ENCODE measurements around the gene NOP9. TPM values are rescaled to one million over a fixed set of nuclear protein-coding genes. Genes with fewer than 3 reads are reported as not detected.

The NOP9 gene
- total RNA-seq, 1 experiment from 2014 or later = 39.4 TPM

DNA sequence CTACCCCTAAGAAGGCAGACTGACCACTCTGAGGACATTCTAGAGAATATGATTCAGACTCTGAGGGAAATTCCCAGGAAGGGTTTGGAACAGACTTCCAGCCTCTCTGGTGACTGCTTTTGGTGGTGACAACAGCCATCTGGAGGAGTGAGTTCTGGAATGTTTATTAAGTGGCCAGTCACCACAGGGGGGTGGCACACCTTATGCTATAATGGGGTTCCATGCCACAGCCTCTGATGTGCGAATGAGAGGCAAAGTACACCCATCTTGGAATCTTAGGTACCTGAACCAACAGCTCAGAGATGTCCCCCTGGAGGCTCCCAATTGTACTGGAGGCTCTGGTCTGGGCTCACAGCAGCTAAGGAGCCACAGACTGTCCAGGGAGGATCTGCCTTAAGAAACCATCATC is 47.8 kb upstream of the NOP9 start:
- no peaks in the 10 kb centered on the region for H3K27me3 ChIP-seq (ENCODE audit: insufficient read depth, low read length)
- DNase-seq (ENCODE audit: low read depth, low spot score) = no peak
- peak; percentile 58; the same call in 1 of the 2 replicates for ATAC-seq
- ChIA-PET RAD21 (ENCODE audit: low non-redundant PET in 1 of 2, low total read pairs in 2 of 2, uncharacterized antibody in 2 of 2, unreplicated experiment in 2 of 2) (no interaction called here), POLR2A (interaction anchor here (1.0 to 1.7 kb wide), 2 partner anchors 10 to 20 kb away, joined by 3 to 7 read pairs; partner anchors contain the start of genes RABGGTA and TINF2), CTCF (interaction anchor here (1.7 kb wide), 1 partner anchor 9 kb away, joined by 9 read pairs; the partner anchor contains the start of gene TINF2)
- no peak overlapping the region for H3K27ac ChIP-seq (ENCODE audit: low read depth, low read length)
- intact Hi-C loops (cut with micrococcal nuclease) = no loop called here
- BruUV-seq (replicated peaks) = no TSS peak
- TF ChIP-seq EZH2 (IDR thresholded peaks at IDR 0.05) = no peak
- TF ChIP-seq, protein P1, sequence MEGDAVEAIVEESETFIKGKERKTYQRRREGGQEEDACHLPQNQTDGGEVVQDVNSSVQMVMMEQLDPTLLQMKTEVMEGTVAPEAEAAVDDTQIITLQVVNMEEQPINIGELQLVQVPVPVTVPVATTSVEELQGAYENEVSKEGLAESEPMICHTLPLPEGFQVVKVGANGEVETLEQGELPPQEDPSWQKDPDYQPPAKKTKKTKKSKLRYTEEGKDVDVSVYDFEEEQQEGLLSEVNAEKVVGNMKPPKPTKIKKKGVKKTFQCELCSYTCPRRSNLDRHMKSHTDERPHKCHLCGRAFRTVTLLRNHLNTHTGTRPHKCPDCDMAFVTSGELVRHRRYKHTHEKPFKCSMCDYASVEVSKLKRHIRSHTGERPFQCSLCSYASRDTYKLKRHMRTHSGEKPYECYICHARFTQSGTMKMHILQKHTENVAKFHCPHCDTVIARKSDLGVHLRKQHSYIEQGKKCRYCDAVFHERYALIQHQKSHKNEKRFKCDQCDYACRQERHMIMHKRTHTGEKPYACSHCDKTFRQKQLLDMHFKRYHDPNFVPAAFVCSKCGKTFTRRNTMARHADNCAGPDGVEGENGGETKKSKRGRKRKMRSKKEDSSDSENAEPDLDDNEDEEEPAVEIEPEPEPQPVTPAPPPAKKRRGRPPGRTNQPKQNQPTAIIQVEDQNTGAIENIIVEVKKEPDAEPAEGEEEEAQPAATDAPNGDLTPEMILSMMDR (IDR thresholded peaks at IDR 0.05 in 2 of 3, conservative IDR thresholded peaks at IDR 0.05 in 1 of 3; ENCODE audit: borderline replicate concordance in 1 of 3, insufficient read depth in 1 of 3, low read depth in 2 of 3, low read length in 2 of 3) = peak in 1 of 3 experiments; percentile 27; a peak in 1 of 6 replicates
- TF ChIP-seq RAD21 (IDR thresholded peaks at IDR 0.05; ENCODE audit: low read depth) = no peak
- TF ChIP-seq CBX3 (IDR thresholded peaks at IDR 0.05; ENCODE audit: low read depth) = no peak
- H3K9me2 ChIP-seq (ENCODE audit: insufficient read depth) = no peaks in the 10 kb centered on the region
- H4K20me1 ChIP-seq (ENCODE audit: insufficient read depth) = no peaks in the 10 kb centered on the region
- H3K4me3 ChIP-seq (replicated peaks in 1 of 2; ENCODE audit: low read depth in 1 of 2, low read length in 2 of 2) = no peak overlapping the region
- H3K9ac ChIP-seq (ENCODE audit: low read length) = no peak overlapping the region
- H3K4me1 ChIP-seq (ENCODE audit: control insufficient read depth in 1 of 2, insufficient read depth in 2 of 2, low read length in 2 of 2) = peaks cover 0 to 5% of the 10 kb centered on the region in 2 experiments; a peak in 1 of 4 replicates
- no peaks in the 10 kb centered on the region for H3K9me3 ChIP-seq (ENCODE audit: control insufficient read depth in 1 of 2, insufficient read depth in 1 of 2, low read depth in 1 of 2, low read length in 2 of 2)
- no peak overlapping the region for H2AFZ ChIP-seq (ENCODE audit: low read depth, low read length, poor library complexity, severe bottlenecking)
- H3K79me2 ChIP-seq (ENCODE audit: insufficient read depth, low read length) = no peaks in the 10 kb centered on the region
- H3K36me3 ChIP-seq (ENCODE audit: control insufficient read depth in 1 of 2, insufficient read depth in 2 of 2, low read length in 2 of 2) = no peaks in the 10 kb centered on the region; a peak in 1 of 4 replicates
- no peak overlapping the region for H3K4me2 ChIP-seq (ENCODE audit: low read length)

DNA sequence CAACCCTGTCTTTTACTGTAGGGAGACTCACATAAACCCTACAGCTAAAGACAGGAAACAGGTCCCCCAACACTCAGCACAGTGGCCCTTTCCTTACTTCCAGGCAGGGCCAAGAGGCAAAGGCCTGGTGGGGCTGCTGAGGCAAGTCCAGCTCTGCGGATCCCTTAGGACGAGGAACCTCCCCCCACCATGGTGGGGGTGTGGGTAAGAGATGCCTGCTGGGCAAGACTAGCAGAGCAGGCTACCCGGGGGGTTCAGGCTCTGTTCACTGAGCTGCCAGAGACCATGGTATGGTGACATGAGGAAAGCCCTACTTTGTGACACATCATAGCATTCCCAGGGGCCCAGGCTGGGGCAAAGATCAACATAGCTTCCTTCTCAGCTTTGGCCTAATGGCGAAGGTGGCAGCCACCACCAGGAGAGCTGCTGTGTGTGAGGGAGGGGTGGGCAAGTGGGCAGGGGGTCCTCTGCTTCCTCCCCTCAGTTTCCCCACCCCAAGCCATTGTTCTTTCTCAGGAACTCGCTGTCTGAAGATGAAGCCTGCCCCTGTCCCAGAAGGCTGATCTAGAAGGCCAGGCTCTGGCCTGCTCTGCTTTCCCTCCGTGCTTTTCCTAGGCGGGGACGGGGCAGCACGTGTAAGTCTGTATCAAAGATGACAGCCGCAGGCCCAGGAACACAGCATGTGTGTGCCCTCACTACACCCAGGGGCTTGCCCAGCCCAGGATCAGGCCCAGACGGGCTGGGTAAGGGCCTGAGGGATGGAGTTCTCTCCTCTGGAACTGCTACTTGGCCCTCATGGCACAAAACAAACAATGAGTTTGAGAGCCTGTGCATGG is 47.1 kb upstream of the NOP9 start:
- H3K9ac ChIP-seq (ENCODE audit: low read length) = no peak overlapping the region
- H3K36me3 ChIP-seq (ENCODE audit: control insufficient read depth in 1 of 2, insufficient read depth in 2 of 2, low read length in 2 of 2) = no peaks in the 10 kb centered on the region; a peak in 1 of 4 replicates
- ATAC-seq = no peak
- CTCF ChIA-PET = interaction anchor here (1.7 kb wide), 1 partner anchor 10 kb away, joined by 9 read pairs; the partner anchor contains the start of gene TINF2
- no peak overlapping the region for H3K27ac ChIP-seq (ENCODE audit: low read depth, low read length)
- H2AFZ ChIP-seq (ENCODE audit: low read depth, low read length, poor library complexity, severe bottlenecking) = no peak overlapping the region
- no TSS peak for BruUV-seq (replicated peaks)
- H3K4me1 ChIP-seq (ENCODE audit: control insufficient read depth in 1 of 2, insufficient read depth in 2 of 2, low read length in 2 of 2) = peaks cover 0 to 5% of the 10 kb centered on the region in 2 experiments; a peak in 1 of 4 replicates
- no peak for DNase-seq (ENCODE audit: low read depth, low spot score)
- H3K9me3 ChIP-seq (ENCODE audit: control insufficient read depth in 1 of 2, insufficient read depth in 1 of 2, low read depth in 1 of 2, low read length in 2 of 2) = no peaks in the 10 kb centered on the region
- no peaks in the 10 kb centered on the region for H3K9me2 ChIP-seq (ENCODE audit: insufficient read depth)
- intact Hi-C loops (cut with micrococcal nuclease) = no loop called here
- RAD21 ChIA-PET (ENCODE audit: low non-redundant PET in 1 of 2, low total read pairs in 2 of 2, uncharacterized antibody in 2 of 2, unreplicated experiment in 2 of 2) = no interaction called here
- H3K79me2 ChIP-seq (ENCODE audit: insufficient read depth, low read length) = no peaks in the 10 kb centered on the region
- POLR2A ChIA-PET = interaction anchor here (1.0 kb wide), 1 partner anchor 19 kb away, joined by 3 read pairs; the partner anchor contains the start of gene RABGGTA
- H3K4me2 ChIP-seq (ENCODE audit: low read length) = no peak overlapping the region
- no peaks in the 10 kb centered on the region for H3K27me3 ChIP-seq (ENCODE audit: insufficient read depth, low read length)
- no peak overlapping the region for H3K4me3 ChIP-seq (replicated peaks in 1 of 2; ENCODE audit: low read depth in 1 of 2, low read length in 2 of 2)
- H4K20me1 ChIP-seq (ENCODE audit: insufficient read depth) = no peaks in the 10 kb centered on the region
- TF ChIP-seq TCF7L2 (IDR thresholded peaks at IDR 0.05; ENCODE audit: borderline replicate concordance, extremely low read depth, insufficient read depth, insufficient read length) (no peak), ZNF274 (IDR thresholded peaks at IDR 0.05; ENCODE audit: low read depth, low read length) (no peak), CEBPB (IDR thresholded peaks at IDR 0.05; ENCODE audit: low read depth) (no peak), FOSL1 (IDR thresholded peaks at IDR 0.05; ENCODE audit: low read depth) (no peak), EZH2 (IDR thresholded peaks at IDR 0.05) (no peak), YY1 (IDR thresholded peaks at IDR 0.05; ENCODE audit: extremely low read depth, insufficient replicate concordance, low read depth, low read length) (no peak), JUND (IDR thresholded peaks at IDR 0.05) (no peak), CBX3 (IDR thresholded peaks at IDR 0.05; ENCODE audit: low read depth) (no peak), ZFX (IDR thresholded peaks at IDR 0.05) (no peak)
- TF ChIP-seq, protein P2, sequence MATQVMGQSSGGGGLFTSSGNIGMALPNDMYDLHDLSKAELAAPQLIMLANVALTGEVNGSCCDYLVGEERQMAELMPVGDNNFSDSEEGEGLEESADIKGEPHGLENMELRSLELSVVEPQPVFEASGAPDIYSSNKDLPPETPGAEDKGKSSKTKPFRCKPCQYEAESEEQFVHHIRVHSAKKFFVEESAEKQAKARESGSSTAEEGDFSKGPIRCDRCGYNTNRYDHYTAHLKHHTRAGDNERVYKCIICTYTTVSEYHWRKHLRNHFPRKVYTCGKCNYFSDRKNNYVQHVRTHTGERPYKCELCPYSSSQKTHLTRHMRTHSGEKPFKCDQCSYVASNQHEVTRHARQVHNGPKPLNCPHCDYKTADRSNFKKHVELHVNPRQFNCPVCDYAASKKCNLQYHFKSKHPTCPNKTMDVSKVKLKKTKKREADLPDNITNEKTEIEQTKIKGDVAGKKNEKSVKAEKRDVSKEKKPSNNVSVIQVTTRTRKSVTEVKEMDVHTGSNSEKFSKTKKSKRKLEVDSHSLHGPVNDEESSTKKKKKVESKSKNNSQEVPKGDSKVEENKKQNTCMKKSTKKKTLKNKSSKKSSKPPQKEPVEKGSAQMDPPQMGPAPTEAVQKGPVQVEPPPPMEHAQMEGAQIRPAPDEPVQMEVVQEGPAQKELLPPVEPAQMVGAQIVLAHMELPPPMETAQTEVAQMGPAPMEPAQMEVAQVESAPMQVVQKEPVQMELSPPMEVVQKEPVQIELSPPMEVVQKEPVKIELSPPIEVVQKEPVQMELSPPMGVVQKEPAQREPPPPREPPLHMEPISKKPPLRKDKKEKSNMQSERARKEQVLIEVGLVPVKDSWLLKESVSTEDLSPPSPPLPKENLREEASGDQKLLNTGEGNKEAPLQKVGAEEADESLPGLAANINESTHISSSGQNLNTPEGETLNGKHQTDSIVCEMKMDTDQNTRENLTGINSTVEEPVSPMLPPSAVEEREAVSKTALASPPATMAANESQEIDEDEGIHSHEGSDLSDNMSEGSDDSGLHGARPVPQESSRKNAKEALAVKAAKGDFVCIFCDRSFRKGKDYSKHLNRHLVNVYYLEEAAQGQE (IDR thresholded peaks at IDR 0.05; ENCODE audit: low read depth) = no peak
- TF ChIP-seq, protein P3, sequence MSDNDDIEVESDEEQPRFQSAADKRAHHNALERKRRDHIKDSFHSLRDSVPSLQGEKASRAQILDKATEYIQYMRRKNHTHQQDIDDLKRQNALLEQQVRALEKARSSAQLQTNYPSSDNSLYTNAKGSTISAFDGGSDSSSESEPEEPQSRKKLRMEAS (IDR thresholded peaks at IDR 0.05) = no peak
